H9 (cell line): ENCODE measurements around the gene CYTL1. TPM values are rescaled to one million over a fixed set of nuclear protein-coding genes. Genes with fewer than 3 reads are reported as not detected.

Experiments used
- DNase-seq: peaks from one replicate; pipeline ENCODE4 v3.0.0-alpha.2; 2017
- H2AFZ ChIP-seq: one replicate; pipeline ENCODE4 v1.6.1; 2013; ENCODE audit warnings: mild to moderate bottlenecking, low read length, control low read depth, moderate library complexity
- H2AK5ac ChIP-seq: 2 replicates; pipeline ENCODE4 v1.6.1; 2013; ENCODE audit warnings: low read length, control low read depth, mixed read lengths; ENCODE audit not compliant: insufficient read length
- H2BK120ac ChIP-seq: one replicate; pipeline ENCODE4 v1.6.1; 2013; ENCODE audit warnings: low read depth, mild to moderate bottlenecking, low read length, control low read depth, inconsistent platforms; ENCODE audit not compliant: poor library complexity, severe bottlenecking
- H2BK12ac ChIP-seq: 2 replicates; pipeline ENCODE4 v1.6.1; 2013; ENCODE audit warnings: low read length, control low read depth, mixed read lengths, low read depth; ENCODE audit not compliant: insufficient read length
- H2BK15ac ChIP-seq: 2 replicates; pipeline ENCODE4 v1.6.1; 2013; ENCODE audit warnings: low read depth, low read length, control low read depth
- H2BK20ac ChIP-seq: one replicate; pipeline ENCODE4 v1.6.1; 2013; ENCODE audit warnings: low read depth, mild to moderate bottlenecking, low read length, control low read depth, inconsistent platforms; ENCODE audit not compliant: poor library complexity, severe bottlenecking
- H2BK5ac ChIP-seq: 2 replicates; pipeline ENCODE4 v1.6.1; 2013; ENCODE audit warnings: low read length, control low read depth, mixed read lengths; ENCODE audit not compliant: insufficient read length
- H3K14ac ChIP-seq: 2 replicates; pipeline ENCODE4 v1.6.1; 2013; ENCODE audit warnings: low read length, control low read depth; ENCODE audit not compliant: insufficient read depth
- H3K18ac ChIP-seq: 2 replicates; pipeline ENCODE4 v1.6.1; 2013; ENCODE audit warnings: low read depth, mild to moderate bottlenecking, mixed read lengths, low read length, control low read depth; ENCODE audit not compliant: insufficient read length
- H3K23ac ChIP-seq: 2 replicates; pipeline ENCODE4 v1.6.1; 2013; ENCODE audit warnings: low read length, control low read depth, mixed read lengths, low read depth; ENCODE audit not compliant: insufficient read length
- H3K23me2 ChIP-seq: 2 replicates; pipeline ENCODE4 v1.6.1; 2013; ENCODE audit warnings: low read depth, mild to moderate bottlenecking, mixed read lengths, low read length, control low read depth; ENCODE audit not compliant: insufficient read length, poor library complexity, severe bottlenecking
- H3K27ac ChIP-seq: 2 replicates; pipeline ENCODE4 v1.5.1; 2013; ENCODE audit warnings: low read length, control low read depth, mixed read lengths, low read depth; ENCODE audit not compliant: insufficient read length
- H3K27me3 ChIP-seq: 2 replicates; pipeline ENCODE4 v1.6.1; 2013; ENCODE audit warnings: low read length, control low read depth, inconsistent platforms; ENCODE audit not compliant: insufficient read depth
- H3K4ac ChIP-seq: 2 replicates; pipeline ENCODE4 v1.6.1; 2013; ENCODE audit warnings: low read depth, mild to moderate bottlenecking, control low read depth, inconsistent platforms, low read length, moderate library complexity
- H3K4me1 ChIP-seq: 2 replicates; pipeline ENCODE4 v1.6.1; 2013; ENCODE audit warnings: low read length, control low read depth, inconsistent platforms; ENCODE audit not compliant: insufficient read depth
- H3K4me2 ChIP-seq: 2 replicates; pipeline ENCODE4 v1.6.1; 2013; ENCODE audit warnings: low read length, control low read depth, mixed read lengths; ENCODE audit not compliant: insufficient read length, insufficient read depth
- H3K56ac ChIP-seq: 2 replicates; pipeline ENCODE4 v1.6.1; 2013; ENCODE audit warnings: low read depth, mild to moderate bottlenecking, mixed read lengths, low read length, control low read depth; ENCODE audit not compliant: insufficient read length
- H3K79me1 ChIP-seq: 2 replicates; pipeline ENCODE4 v1.6.1; 2013; ENCODE audit warnings: low read depth, mild to moderate bottlenecking, moderate library complexity, low read length, control low read depth, inconsistent platforms; ENCODE audit not compliant: insufficient read depth, poor library complexity, severe bottlenecking
- H3K79me2 ChIP-seq: 2 replicates; pipeline ENCODE4 v1.6.1; 2013; ENCODE audit warnings: low read length, control low read depth, inconsistent platforms; ENCODE audit not compliant: insufficient read depth
- H3K9ac ChIP-seq: 2 replicates; pipeline ENCODE4 v1.6.1; 2013; ENCODE audit warnings: low read length, control low read depth, mixed read lengths; ENCODE audit not compliant: insufficient read length; ENCODE audit errors: extremely low read depth
- H3K9me3 ChIP-seq: one replicate; pipeline ENCODE4 v1.6.1; 2013; ENCODE audit warnings: low read depth, low read length, inconsistent platforms; ENCODE audit not compliant: control insufficient read depth
- H3T11ph ChIP-seq: one replicate; pipeline ENCODE4 v1.6.1; 2013; ENCODE audit warnings: mild to moderate bottlenecking, low read length, control low read depth, inconsistent platforms
- H4K20me1 ChIP-seq: one replicate; pipeline ENCODE4 v1.6.1; 2013; ENCODE audit not compliant: control insufficient read depth, insufficient read length, insufficient read depth
- H4K5ac ChIP-seq: 2 replicates; pipeline ENCODE4 v1.6.1; 2013; ENCODE audit warnings: low read depth, mild to moderate bottlenecking, mixed read lengths, low read length, control low read depth; ENCODE audit not compliant: insufficient read length
- H4K8ac ChIP-seq: replicated peaks from 2 replicates; pipeline ENCODE4 v1.6.1; 2013; ENCODE audit warnings: low read length, control low read depth, mixed read lengths, low read depth; ENCODE audit not compliant: insufficient read length
- H4K91ac ChIP-seq: 2 replicates; pipeline ENCODE4 v1.6.1; 2013; ENCODE audit warnings: low read depth, mild to moderate bottlenecking, moderate library complexity, mixed read lengths, low read length, control low read depth; ENCODE audit not compliant: insufficient read length
- H3K27ac Mint-ChIP-seq, 3 experiments: 2 replicates in 2 of 3; 3 replicates in 1 of 3; pipeline ENCODE4 v1.8.0; 2020 to 2021; ENCODE audit warnings: mixed read lengths in 3 of 3, mild to moderate bottlenecking in 1 of 3, moderate library complexity in 1 of 3
- H3K27me3 Mint-ChIP-seq: 2 replicates; pipeline ENCODE4 v1.8.0; 2021; ENCODE audit warnings: low read depth, mild to moderate bottlenecking, moderate library complexity, mixed read lengths
- H3K36me3 Mint-ChIP-seq, 3 experiments: 2 replicates in 2 of 3; 3 replicates in 1 of 3; pipeline ENCODE4 v1.8.0; 2020 to 2021; ENCODE audit warnings: low read depth in 3 of 3, mixed read lengths in 3 of 3; ENCODE audit not compliant: insufficient read depth in 1 of 3
- H3K4me1 Mint-ChIP-seq, 2 experiments: 2 replicates each; pipeline ENCODE4 v1.8.0; 2020; ENCODE audit warnings: mixed read lengths in 2 of 2
- H3K4me3 Mint-ChIP-seq, 2 experiments: 2 replicates in 1 of 2; 3 replicates in 1 of 2; pipeline ENCODE4 v1.8.0; 2020 to 2021; ENCODE audit warnings: mild to moderate bottlenecking in 2 of 2, mixed read lengths in 2 of 2, moderate library complexity in 1 of 2
- H3K9me3 Mint-ChIP-seq, 2 experiments: 2 replicates in 1 of 2; 3 replicates in 1 of 2; pipeline ENCODE4 v1.8.0; 2020; ENCODE audit warnings: mild to moderate bottlenecking in 2 of 2, mixed read lengths in 2 of 2, moderate library complexity in 1 of 2
- CTCF ChIP-seq: fragments of 200-600 bp; sonication (generic); conservative IDR thresholded peaks from 3 replicates; pipeline ENCODE4 v1.8.0; 2021; ENCODE audit warnings: antibody characterized with exemption, mild to moderate bottlenecking
- WGBS: extraction: QIAGEN DNeasy Blood & Tissue Kit; methylation state at CpG from one replicate; pipeline ENCODE4 v1.1.7; 2013; ENCODE audit warnings: missing lambda C conversion rate, low lambda C conversion rate, mixed read lengths; ENCODE audit not compliant: insufficient read length; ENCODE audit errors: extremely low coverage; 5-methylcytosine and 5-hydroxymethylcytosine counted together
- total RNA-seq: library from RNA; stranded (reverse); gene quantifications from 2 replicates; pipeline ENCODE4 v1.2.1, GENCODE V29; 2021

The CYTL1 gene
- total RNA-seq, 1 experiment from 2014 or later, result 1.7 TPM

GRCh38 chr4:4981427-4981826 is 37.8 kb downstream of the CYTL1 start:
- Histone ChIP-seq H4K91ac (no peak overlapping the region), H3K9ac (no peak overlapping the region), H3K18ac (no peak overlapping the region), H2BK5ac (no peak overlapping the region), H3K4me1 (no peaks in the 10 kb centered on the region), H3K4me2 (no peak overlapping the region), H2BK120ac (no peak overlapping the region), H3K14ac (no peak overlapping the region), H2BK20ac (no peak overlapping the region), H3T11ph (no peak overlapping the region), H4K20me1 (no peaks in the 10 kb centered on the region), H2BK12ac (no peak overlapping the region), H3K9me3 (no peaks in the 10 kb centered on the region), H3K4ac (no peak overlapping the region), H3K79me2 (no peaks in the 10 kb centered on the region), H2BK15ac (no peak overlapping the region), H2AK5ac (no peak overlapping the region), H3K56ac (no peak overlapping the region), H3K79me1 (no peaks in the 10 kb centered on the region), H3K27ac (no peak overlapping the region), H3K27me3 (no peaks in the 10 kb centered on the region), H4K5ac (no peak overlapping the region), H4K8ac (no peak overlapping the region), H2AFZ (no peak overlapping the region), H3K23ac (no peak overlapping the region), H3K23me2 (no peaks in the 10 kb centered on the region)
- Mint-ChIP-seq H3K4me1 (peaks cover 6% of the 10 kb centered on the region in 2 experiments; a peak in 3 of 4 replicates), H3K27ac (no peak overlapping the region), H3K36me3 (peaks cover 2 to 12% (median 5%) of the 10 kb centered on the region in 3 experiments; a peak in 4 of 7 replicates), H3K4me3 (no peak overlapping the region), H3K9me3 (peaks cover 15 to 16% of the 10 kb centered on the region in 2 experiments; a peak in 4 of 5 replicates), H3K27me3 (peaks cover 7% of the 10 kb centered on the region)
- DNase-seq, result no peak
- no peak for TF ChIP-seq CTCF
- no CpG with 5 or more reads among the region's 3 CpGs for WGBS
